Measurements from ENCODE around the gene LRRK2. TPM values are rescaled to one million over a fixed set of nuclear protein-coding genes. Genes with fewer than 3 reads are reported as not detected.

The LRRK2 gene
- total and polyA plus RNA-seq, 2 of the 8 experiments (the other 6 are each of a cell fraction or from before 2014, with no cell fraction given), result 0.06 to 0.13 TPM

GRCh38 chr12:40338621-40339020 is 113.8 kb downstream of the LRRK2 start:
- H3K4ac ChIP-seq (replicated peaks; ENCODE audit: insufficient read length, low read depth, low read length), result no peak overlapping the region
- no peak overlapping the region for H4K91ac ChIP-seq (replicated peaks; ENCODE audit: insufficient read length, low read length)
- no peak overlapping the region for H3K14ac ChIP-seq (ENCODE audit: insufficient read length)
- H2BK15ac ChIP-seq (ENCODE audit: low read length), result no peak overlapping the region
- H3K79me1 ChIP-seq (ENCODE audit: low read depth, low read length), result no peaks in the 10 kb centered on the region
- H3K4me2 ChIP-seq (ENCODE audit: insufficient read depth in 1 of 2, low read depth in 2 of 2, low read length in 2 of 2), result no peak overlapping the region
- no peak overlapping the region for H2BK120ac ChIP-seq (replicated peaks; ENCODE audit: low read depth, low read length)
- H4K20me1 ChIP-seq (replicated peaks in 1 of 2; ENCODE audit: control insufficient read depth in 1 of 2, insufficient read depth in 2 of 2, low read length in 2 of 2), result no peaks in the 10 kb centered on the region
- CTCF ChIA-PET (ENCODE audit: partially characterized antibody), result interaction anchor here (0.9 to 2.7 kb wide), 6 partner anchors 9 to 516 kb away, joined by 3 to 19 read pairs (median 4); no protein-coding TSS in a partner anchor
- H2AFZ ChIP-seq (ENCODE audit: low read length), result no peak overlapping the region
- H2AK5ac ChIP-seq (ENCODE audit: low read depth, low read length), result no peak overlapping the region
- FAIRE-seq (no peak), DNase-seq (ENCODE audit: low read depth in 1 of 2, low spot score in 2 of 2) (no peak)
- H3K23me2 ChIP-seq (ENCODE audit: low read depth, low read length), result no peaks in the 10 kb centered on the region
- no peak overlapping the region for H2BK5ac ChIP-seq (ENCODE audit: low read depth, low read length)
- H3K9ac ChIP-seq (replicated peaks in 1 of 4; ENCODE audit: extremely low read depth in 1 of 4, low read depth in 3 of 4, low read length in 3 of 4), result no peak overlapping the region
- no peak overlapping the region for H3K4me3 ChIP-seq (ENCODE audit: extremely low read depth in 1 of 4, insufficient read depth in 2 of 4, low read depth in 3 of 4, low read length in 4 of 4)
- H3K23ac ChIP-seq (ENCODE audit: insufficient read length), result no peak overlapping the region
- no peaks in the 10 kb centered on the region for H3K4me1 ChIP-seq (replicated peaks in 1 of 4; ENCODE audit: control insufficient read depth in 3 of 4, insufficient read depth in 4 of 4, low read length in 3 of 4)
- no peak overlapping the region for H3K18ac ChIP-seq (ENCODE audit: extremely low read depth, low read length)
- H3K79me2 ChIP-seq (ENCODE audit: control insufficient read depth in 1 of 2, insufficient read depth in 2 of 2, low read length in 2 of 2), result no peaks in the 10 kb centered on the region
- no peak overlapping the region for H2BK12ac ChIP-seq (ENCODE audit: low read depth, low read length)
- H4K5ac ChIP-seq (ENCODE audit: insufficient read length, low read depth, low read length), result no peak overlapping the region
- no peak overlapping the region for H3K56ac ChIP-seq (replicated peaks; ENCODE audit: insufficient read length, low read depth, low read length)
- no peak overlapping the region for H2BK20ac ChIP-seq (ENCODE audit: low read length)
- no peak overlapping the region for H3K27ac ChIP-seq (ENCODE audit: low read depth, low read length)
- POLR2A ChIA-PET (ENCODE audit: partially characterized antibody), result no interaction called here
- no peaks in the 10 kb centered on the region for H3K36me3 ChIP-seq (ENCODE audit: control insufficient read depth in 2 of 4, insufficient read depth in 4 of 4, low read length in 3 of 4)
- H3K9me3 ChIP-seq (ENCODE audit: insufficient read depth in 2 of 2, low read depth in 1 of 2, low read length in 1 of 2), result no peaks in the 10 kb centered on the region
- no peak overlapping the region for H4K8ac ChIP-seq (ENCODE audit: extremely low read depth, insufficient read depth, low read length)
- no peak for TF ChIP-seq ATF2 (IDR thresholded peaks at IDR 0.05; ENCODE audit: low read length)
- TF ChIP-seq SIX5 (IDR thresholded peaks at IDR 0.05; ENCODE audit: low read depth, low read length), result no peak
- TF ChIP-seq SUZ12 (IDR thresholded peaks at IDR 0.05; ENCODE audit: low read length), result no peak
- no peak for TF ChIP-seq GABPA (IDR thresholded peaks at IDR 0.05; ENCODE audit: borderline replicate concordance, insufficient read depth, low read length)
- no peak for TF ChIP-seq EZH2 (IDR thresholded peaks at IDR 0.05; ENCODE audit: low read depth, low read length, severe bottlenecking)
- TF ChIP-seq KDM5A (IDR thresholded peaks at IDR 0.05; ENCODE audit: low read length), result no peak
- TF ChIP-seq RBBP5 (IDR thresholded peaks at IDR 0.05; ENCODE audit: borderline replicate concordance, low read depth, low read length), result no peak
- TF ChIP-seq TEAD4 (IDR thresholded peaks at IDR 0.05; ENCODE audit: low read depth, low read length), result no peak
- TF ChIP-seq HDAC6 (IDR thresholded peaks at IDR 0.05; ENCODE audit: low read depth, low read length), result no peak
- TF ChIP-seq MAX (IDR thresholded peaks at IDR 0.05), result no peak
- no peak for TF ChIP-seq TCF12 (IDR thresholded peaks at IDR 0.05; ENCODE audit: low read depth, low read length)
- TF ChIP-seq TAF1 (IDR thresholded peaks at IDR 0.05; ENCODE audit: low read depth, low read length), result no peak
- no peak for TF ChIP-seq CREB1 (IDR thresholded peaks at IDR 0.05)
- no peak for TF ChIP-seq RXRA (IDR thresholded peaks at IDR 0.05; ENCODE audit: insufficient read depth, low read depth, low read length)
- H3K27me3 ChIP-seq (replicated peaks in 1 of 4; ENCODE audit: control insufficient read depth in 3 of 4, extremely low read depth in 1 of 4, insufficient read depth in 3 of 4, low read length in 3 of 4), result no peaks in the 10 kb centered on the region
